Keratinocyte (primary cell): Measurements from ENCODE around the gene SCMH1. TPM values are rescaled to one million over a fixed set of nuclear protein-coding genes. Genes with fewer than 3 reads are reported as not detected.
A peak's percentile ranks its signal among the peaks of the same experiment; 100 is the strongest.

ENCODE experiments used
- DNase-seq: peaks from one replicate; pipeline ENCODE4 v3.0.0-alpha.2; 2011; ENCODE audit warnings: low read depth, missing footprints, low spot score
- FAIRE-seq: peaks from 2 replicates; lab custom pipeline; 2011; peaks lifted over from hg19 to GRCh38; lab: Jason Lieb, UNC
- H2AFZ ChIP-seq: 2 replicates; pipeline ENCODE4 v1.6.0; 2012; ENCODE audit warnings: low read length, control low read depth, inconsistent platforms; ENCODE audit not compliant: control insufficient read depth
- H3K27ac ChIP-seq: 2 replicates; pipeline ENCODE4 v1.5.1; 2011; ENCODE audit warnings: low read length; ENCODE audit not compliant: control insufficient read depth, insufficient read depth
- H3K27me3 ChIP-seq: 3 replicates; pipeline ENCODE4 v1.6.0; 2011; ENCODE audit warnings: low read length; ENCODE audit not compliant: control insufficient read depth, insufficient read depth; ENCODE audit errors: extremely low read depth
- H3K36me3 ChIP-seq, 2 experiments: 2 replicates in 1 of 2; 3 replicates in 1 of 2; pipeline ENCODE4 v1.5.1; 2011; ENCODE audit warnings: low read length in 2 of 2, mild to moderate bottlenecking in 1 of 2; ENCODE audit not compliant: control insufficient read depth in 2 of 2, insufficient read depth in 2 of 2; ENCODE audit errors: extremely low read depth in 1 of 2
- H3K4me1 ChIP-seq: 3 replicates; pipeline ENCODE4 v1.5.1; 2011; ENCODE audit warnings: low read length; ENCODE audit not compliant: control insufficient read depth, insufficient read depth; ENCODE audit errors: extremely low read depth
- H3K4me2 ChIP-seq: 3 replicates; pipeline ENCODE4 v1.6.0; 2011; ENCODE audit warnings: low read depth, low read length; ENCODE audit not compliant: control insufficient read depth, insufficient read depth; ENCODE audit errors: extremely low read depth
- H3K4me3 ChIP-seq, 3 experiments: fragments of 200-600 bp in 1 of 3; sonication (generic) in 1 of 3; 2 replicates in 2 of 3; 3 replicates in 1 of 3; pipeline ENCODE4 v1.5.1; 2011 to 2016; ENCODE audit warnings: low read length in 3 of 3, mild to moderate bottlenecking in 3 of 3, control low read depth in 2 of 3, inconsistent platforms in 1 of 3, low read depth in 1 of 3, mixed read lengths in 1 of 3, mixed run types in 1 of 3, moderate library complexity in 1 of 3; ENCODE audit not compliant: control insufficient read depth in 2 of 3, insufficient read depth in 2 of 3; ENCODE audit errors: extremely low read depth in 1 of 3
- H3K79me2 ChIP-seq: 2 replicates; pipeline ENCODE4 v1.6.0; 2012; ENCODE audit warnings: low read length; ENCODE audit not compliant: control insufficient read depth, insufficient read depth
- H3K9ac ChIP-seq: 3 replicates; pipeline ENCODE4 v1.6.0; 2011; ENCODE audit warnings: low read length; ENCODE audit not compliant: control insufficient read depth, insufficient read depth; ENCODE audit errors: extremely low read depth
- H3K9me1 ChIP-seq: 3 replicates; pipeline ENCODE4 v1.6.0; 2011; ENCODE audit warnings: low read length; ENCODE audit not compliant: control insufficient read depth, insufficient read depth; ENCODE audit errors: extremely low read depth
- H3K9me3 ChIP-seq: 2 replicates; pipeline ENCODE4 v1.5.1; 2012; ENCODE audit warnings: low read depth, low read length; ENCODE audit not compliant: control insufficient read depth
- H4K20me1 ChIP-seq: 3 replicates; pipeline ENCODE4 v1.6.0; 2011; ENCODE audit warnings: low read length; ENCODE audit not compliant: control insufficient read depth, insufficient read depth; ENCODE audit errors: extremely low read depth
- CTCF ChIP-seq, 3 experiments: IDR thresholded peaks in 1 of 3; conservative IDR thresholded peaks in 1 of 3; optimal IDR thresholded peaks in 1 of 3; 2 replicates in 2 of 3; 3 replicates in 1 of 3; pipeline versions ENCODE3 to v1.5.1; 2011; ENCODE audit warnings: low read length in 3 of 3, mild to moderate bottlenecking in 3 of 3, moderate library complexity in 2 of 3, control low read depth in 1 of 3, inconsistent platforms in 1 of 3; ENCODE audit not compliant: insufficient read depth in 2 of 3; ENCODE audit errors: extremely low read depth in 1 of 3
- EZH2 ChIP-seq: IDR thresholded peaks from one replicate; pipeline ENCODE4 v1.6.1; 2012; ENCODE audit warnings: inconsistent platforms, mild to moderate bottlenecking, low read length, moderate library complexity
- dilution Hi-C: fragments of 300-500 bp; cut with MboI; formaldehyde crosslinking; loops from one replicate; pipeline ENCODE4 v1.7.0; 2020; ENCODE audit warnings: low sequenced_read_pairs; ENCODE audit not compliant: extremely low pct_ligation_motif_present
- polyA minus RNA-seq, 3 experiments: library from RNA; depleted of rRNA, polyadenylated mRNA; stranded (reverse); fragments of >200 nt; gene quantifications; 1 replicate in 1 of 3; 2 replicates in 1 of 3; 3 replicates in 1 of 3; pipeline ENCODE4 v1.2.3, GENCODE V29; 2011
- polyA plus RNA-seq, 5 experiments: library from polyadenylated mRNA; depleted of rRNA in 3 of 5; stranded (reverse) in 3 of 5; stranded (forward) in 1 of 5; unstranded in 1 of 5; fragments of >200 nt; gene quantifications; 1 replicate in 1 of 5; 2 replicates in 3 of 5; 3 replicates in 1 of 5; pipeline versions ENCODE4 v1.2.1 to v1.2.3, GENCODE V29; 2011 to 2012; ENCODE audit warnings: missing spikeins in 2 of 5, low read depth in 1 of 5, low replicate concordance in 1 of 5

SCMH1 gene
- 22.6 to 29.9 TPM (median 26.6 TPM) in 3 replicates for polyA plus RNA-seq
- polyA plus RNA-seq (2011; ENCODE audit: low read depth) = 3.0 TPM
- polyA plus RNA-seq (2011; cell fraction: cytosol; rRNA removed) = 17.9 and 21.2 TPM in 2 replicates
- 25.1 and 34.2 TPM in 2 replicates for polyA plus RNA-seq (2011; cell fraction: nucleus; rRNA removed)
- 6.2 and 26.7 TPM in 2 replicates for polyA plus RNA-seq (2012; ENCODE audit: low replicate concordance)
- polyA minus RNA-seq = 28.8 to 57.1 TPM (median 38.1 TPM) in 3 replicates
- 17.3 TPM for polyA minus RNA-seq (2011; cell fraction: cytosol; rRNA and poly(A)+ RNA removed)
- 18.3 and 28.9 TPM in 2 replicates for polyA minus RNA-seq (2011; cell fraction: nucleus; rRNA and poly(A)+ RNA removed)

GRCh38 chr1:41241749-41242341 is at the start of gene SCMH1:
Gene SCMH1 (minus strand): TSS chr1:41242306. CDS start chr1:41186133, 56,173 bp downstream.
- Histone ChIP-seq H4K20me1 (no peaks in the 10 kb centered on the region), H3K27ac (peak within 1 kb of the TSS; percentile 32), H3K27me3 (no peaks in the 10 kb centered on the region), H3K9me1 (no peaks in the 10 kb centered on the region), H3K4me1 (peaks cover 19% of the 10 kb centered on the region), H3K36me3 (no peaks in the 10 kb centered on the region), H3K4me3 (peak within 1 kb of the TSS; percentile 54 to 63 (median 56)), H3K79me2 (peaks cover 3% of the 10 kb centered on the region), H3K9me3 (no peaks in the 10 kb centered on the region), H3K4me2 (peak within 1 kb of the TSS; percentile 75), H2AFZ (peak within 1 kb of the TSS; percentile 70), H3K9ac (peak within 1 kb of the TSS; percentile 71)
- DNase-seq = no peak
- TF ChIP-seq EZH2 (no peak), CTCF (optimal IDR thresholded peaks at IDR 0.05 in 1 of 3, IDR thresholded peaks at IDR 0.05 in 1 of 3, conservative IDR thresholded peaks at IDR 0.05 in 1 of 3; ENCODE audit: extremely low read depth in 1 of 3, insufficient read depth in 2 of 3, low read length in 3 of 3) (no peak)
- dilution Hi-C loops = no loop called here
- FAIRE-seq = no peak

GRCh38 chr1:41291195-41291594 is 49.1 kb upstream of the SCMH1 start:
- Histone ChIP-seq H3K79me2 (no peaks in the 10 kb centered on the region), H3K27ac (no peak overlapping the region), H2AFZ (no peak overlapping the region), H3K4me1 (no peaks in the 10 kb centered on the region), H3K9ac (no peak overlapping the region), H4K20me1 (peaks cover 2% of the 10 kb centered on the region), H3K9me1 (no peaks in the 10 kb centered on the region), H3K9me3 (no peaks in the 10 kb centered on the region), H3K27me3 (peaks cover 37% of the 10 kb centered on the region), H3K4me3 (no peak overlapping the region), H3K4me2 (no peak overlapping the region), H3K36me3 (no peaks in the 10 kb centered on the region)
- dilution Hi-C loops = no loop called here
- TF ChIP-seq EZH2 = no peak
- TF ChIP-seq CTCF (optimal IDR thresholded peaks at IDR 0.05 in 1 of 3, IDR thresholded peaks at IDR 0.05 in 1 of 3, conservative IDR thresholded peaks at IDR 0.05 in 1 of 3; ENCODE audit: extremely low read depth in 1 of 3, insufficient read depth in 2 of 3, low read length in 3 of 3) = no peak
- no peak for DNase-seq
- no peak for FAIRE-seq
